ENCODE measurements around the gene KCNIP3. TPM values are rescaled to one million over a fixed set of nuclear protein-coding genes. Genes with fewer than 3 reads are reported as not detected.
"Not testable (repeated sequence)": the region's sequence is repeated elsewhere in the genome, so short reads cannot be mapped to it uniquely, and the experiment has no call there.

Gene KCNIP3
- total RNA-seq: not detected

DNA sequence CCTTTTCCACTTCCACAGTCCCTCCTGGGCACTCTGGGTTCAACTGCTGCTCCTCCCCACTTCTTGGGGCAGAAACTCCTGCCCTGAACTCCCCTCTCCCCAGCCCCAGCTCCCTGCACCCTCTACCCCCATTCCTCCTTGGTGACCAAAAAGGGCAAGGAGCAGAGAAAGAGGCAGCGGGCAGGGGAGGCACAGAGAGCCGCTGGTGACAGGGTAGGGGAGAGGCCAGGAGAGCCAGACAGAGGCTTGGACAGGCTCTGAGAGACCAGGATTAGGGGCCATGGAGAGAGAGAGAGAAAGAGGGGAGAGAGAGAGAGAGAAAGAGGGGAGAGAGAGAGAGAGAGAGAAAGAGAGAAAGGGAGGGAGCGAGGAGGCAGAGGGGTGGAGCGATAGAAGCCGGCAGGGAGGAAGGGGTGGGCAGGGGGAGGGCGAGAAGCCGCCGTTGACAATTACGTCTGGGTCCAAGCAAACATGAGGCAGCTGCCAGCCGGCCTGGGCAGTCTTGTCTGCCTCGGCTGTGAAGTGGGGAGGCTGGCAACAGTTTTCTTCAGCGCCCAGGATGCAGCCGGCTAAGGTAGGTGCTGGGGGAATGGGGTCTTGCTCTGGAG is at the start of gene KCNIP3:
Gene KCNIP3, plus strand, starts transcription at position 468 of the 608 bp plus-strand sequence. Its CDS starts 92 bp downstream, at position 560.
- ChIA-PET CTCF (no interaction called here), POLR2A (no interaction called here)

DNA sequence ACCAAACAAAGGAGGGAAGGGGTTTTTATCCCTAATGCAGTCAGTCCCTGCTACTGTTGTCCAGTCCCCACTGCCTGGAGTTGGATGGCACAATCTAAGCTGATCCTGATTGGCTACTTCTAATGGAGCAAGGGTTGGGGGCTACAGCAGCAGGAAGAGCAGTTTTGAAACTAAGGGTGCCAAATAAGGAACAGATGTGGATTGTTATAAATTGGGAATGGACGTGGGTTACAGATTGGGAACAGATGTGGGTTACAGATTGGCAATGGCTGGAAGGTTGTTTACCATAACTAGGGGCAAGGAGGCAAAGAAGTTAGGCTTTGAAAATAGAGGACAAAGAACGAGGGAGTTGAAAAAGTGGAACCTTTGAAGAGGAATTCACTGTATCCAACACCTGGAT is 38.9 kb upstream of the KCNIP3 start:
- POLR2A ChIA-PET: no interaction called here
- CTCF ChIA-PET: no interaction called here

DNA sequence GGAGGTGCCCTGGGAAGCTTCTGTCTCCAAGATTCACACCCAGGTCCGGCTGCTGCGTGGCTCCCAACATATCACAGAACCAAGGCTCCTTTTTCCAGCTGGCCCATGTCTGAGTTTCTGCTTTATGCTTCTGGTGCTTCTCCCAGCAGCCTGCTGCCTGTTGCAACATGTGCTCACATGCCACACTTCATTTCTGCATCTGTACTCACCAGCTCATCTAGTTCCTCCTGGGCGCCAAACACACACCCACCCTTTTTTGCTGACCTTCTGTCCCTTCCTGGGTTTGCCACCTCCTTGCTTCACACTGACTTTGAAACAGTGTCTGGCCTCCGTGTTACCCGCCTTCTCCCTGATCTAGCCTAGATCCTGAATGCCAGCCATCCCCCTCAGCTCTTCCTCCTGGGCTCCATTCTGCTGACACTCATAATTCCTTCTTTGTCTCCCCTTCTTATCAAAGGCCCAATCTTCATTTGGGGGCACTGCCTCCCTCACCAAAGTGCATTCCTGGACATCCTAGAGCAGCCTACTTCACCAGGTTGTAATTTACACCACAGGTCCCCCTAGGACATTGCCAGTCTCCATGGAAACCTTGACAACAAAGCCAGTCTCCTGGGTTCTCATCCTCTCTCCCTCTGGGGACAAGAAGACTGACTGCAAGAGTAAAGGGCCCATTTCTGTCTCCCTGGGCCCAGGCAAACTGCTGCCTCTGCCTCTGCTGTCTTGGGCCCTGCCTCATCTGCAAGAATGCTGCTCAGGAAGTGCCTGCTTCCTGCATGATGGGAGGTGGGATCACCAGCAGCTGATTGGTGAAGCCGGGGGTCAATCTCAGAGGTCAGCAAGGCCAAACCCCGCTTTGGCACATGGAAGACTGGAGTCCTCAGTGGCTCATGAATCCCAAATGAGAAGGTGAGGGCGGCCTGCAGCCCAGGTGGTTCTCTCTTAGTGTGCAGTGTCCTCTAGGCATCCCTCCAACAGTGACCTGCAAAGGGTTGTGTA is 36.8 kb upstream of the KCNIP3 start:
- CTCF ChIA-PET: no interaction called here
- POLR2A ChIA-PET: no interaction called here

DNA sequence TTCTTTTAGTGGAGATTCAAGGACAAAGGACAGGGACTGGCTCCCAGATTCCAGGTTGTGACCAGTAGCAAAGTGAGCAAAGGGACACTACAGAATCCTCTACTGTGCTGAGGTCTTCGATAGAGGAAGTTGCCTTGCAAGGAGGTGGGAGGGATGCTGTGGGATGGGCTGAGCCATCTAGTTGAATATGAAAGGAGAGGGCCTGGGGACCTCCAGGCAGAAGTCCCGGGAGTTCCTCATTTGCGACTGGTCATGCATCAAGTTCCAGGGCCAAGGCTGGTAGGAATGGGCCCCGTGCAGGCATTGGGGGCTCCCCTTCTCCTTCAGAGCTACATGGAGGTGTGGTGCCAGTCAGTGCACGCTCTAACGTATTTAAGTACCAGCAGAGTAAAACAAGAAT is 35.5 kb upstream of the KCNIP3 start:
- POLR2A ChIA-PET: no interaction called here
- CTCF ChIA-PET: no interaction called here

DNA sequence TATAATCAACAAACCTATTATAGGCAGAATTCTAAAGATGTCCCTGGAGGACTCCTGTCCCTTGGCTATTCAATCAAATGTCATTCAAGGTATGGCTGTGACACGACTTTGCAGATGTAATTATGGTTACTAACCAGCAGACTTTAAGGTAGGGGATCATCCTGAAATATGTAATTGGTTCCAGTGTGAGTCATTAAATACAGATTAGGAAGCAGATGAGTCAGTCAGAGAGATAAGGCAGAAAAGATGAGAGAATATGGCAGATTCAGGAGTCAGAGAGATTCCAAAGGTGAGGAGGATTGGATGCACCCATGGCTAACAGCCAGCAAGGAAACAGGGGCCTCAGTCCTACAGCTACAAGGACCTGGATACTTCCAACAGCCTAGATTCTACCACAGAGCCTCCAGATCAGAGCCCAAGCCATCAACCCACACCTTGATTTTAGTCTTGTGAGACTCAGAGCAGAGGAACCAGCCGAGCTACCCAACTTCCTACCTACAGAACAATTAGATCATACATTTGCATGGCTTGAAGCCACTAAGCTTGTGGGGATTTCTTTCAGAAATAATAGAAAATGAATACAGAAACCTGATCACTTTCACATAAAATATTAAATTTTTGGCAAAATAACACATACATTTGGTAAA is 34.1 kb upstream of the KCNIP3 start:
- POLR2A ChIA-PET: interaction anchor here (0.7 kb wide), 1 partner anchor 254 kb away, joined by 15 read pairs; no protein-coding TSS in a partner anchor
- CTCF ChIA-PET: no interaction called here

DNA sequence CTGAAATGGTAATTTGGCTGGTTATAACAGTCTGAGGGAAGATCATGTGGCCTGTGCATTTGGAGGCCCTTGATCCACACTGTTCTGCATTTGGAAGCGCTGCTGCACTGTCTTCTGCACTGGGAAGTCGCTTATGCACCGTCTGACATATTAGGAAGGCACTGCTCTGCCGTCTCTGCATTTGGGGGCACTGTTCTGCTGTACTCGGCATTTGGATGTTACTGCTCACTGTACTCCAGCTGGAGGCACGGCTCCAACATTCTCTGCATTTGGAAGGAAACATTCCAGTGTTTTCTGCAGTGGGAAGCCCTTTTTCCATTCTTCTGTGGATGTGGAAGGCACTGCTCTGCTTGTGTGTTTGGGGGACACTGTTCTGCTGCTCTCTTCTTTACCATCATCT is 32.5 kb upstream of the KCNIP3 start:
- ChIA-PET CTCF (no interaction called here), POLR2A (no interaction called here)

DNA sequence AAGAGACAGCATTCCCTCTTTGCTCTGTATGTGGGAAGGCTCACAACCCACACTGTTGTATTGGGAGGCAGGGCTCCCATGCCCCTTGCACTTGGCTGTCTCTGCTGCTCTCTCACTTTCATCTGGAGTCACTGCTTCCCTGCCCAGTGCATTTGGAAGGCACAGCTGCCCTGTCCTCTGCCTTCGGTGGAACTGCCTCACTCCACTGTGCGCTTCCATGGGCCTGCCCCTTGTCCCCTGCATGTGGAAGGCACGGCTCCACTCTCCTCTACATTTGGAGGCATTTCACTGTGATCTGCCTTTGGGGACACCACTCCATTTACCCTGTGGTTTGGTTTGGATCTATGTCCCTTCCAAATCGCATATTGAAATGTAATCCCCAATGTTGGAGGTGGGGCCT is 32.0 kb upstream of the KCNIP3 start:
- ChIA-PET POLR2A (no interaction called here), CTCF (no interaction called here)

DNA sequence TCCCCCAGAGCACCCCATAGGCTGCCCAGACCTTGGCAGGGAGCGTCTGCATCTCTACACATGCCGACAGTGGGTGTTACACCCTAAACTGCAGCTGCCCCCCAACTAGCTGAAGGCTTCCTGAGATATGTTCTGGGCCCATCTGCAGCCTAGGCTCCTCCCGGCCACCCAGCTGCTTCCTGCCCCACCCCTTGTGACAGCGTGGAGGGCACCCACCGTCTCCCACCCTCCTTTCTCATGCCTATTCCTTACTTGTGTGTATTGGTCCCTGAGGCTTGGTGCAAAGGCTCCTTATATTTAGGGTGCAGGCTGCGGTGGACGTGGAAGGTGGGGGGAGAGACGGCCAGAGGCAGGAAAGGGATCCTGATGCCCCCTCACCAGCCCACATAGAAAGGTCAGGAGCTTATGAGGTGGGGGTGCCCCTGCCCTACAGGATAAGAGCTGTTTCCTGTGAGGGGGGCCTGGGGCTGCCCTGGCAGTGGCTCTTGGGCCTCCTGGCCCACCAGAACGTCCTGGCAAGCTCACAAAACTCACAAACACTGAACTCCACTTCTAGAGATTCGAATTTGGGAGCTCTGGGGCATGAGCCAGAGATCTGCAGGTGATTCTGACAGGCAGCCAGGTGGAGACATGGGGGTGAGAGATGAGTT is 30.2 kb upstream of the KCNIP3 start:
- CTCF ChIA-PET: no interaction called here
- POLR2A ChIA-PET: no interaction called here

DNA sequence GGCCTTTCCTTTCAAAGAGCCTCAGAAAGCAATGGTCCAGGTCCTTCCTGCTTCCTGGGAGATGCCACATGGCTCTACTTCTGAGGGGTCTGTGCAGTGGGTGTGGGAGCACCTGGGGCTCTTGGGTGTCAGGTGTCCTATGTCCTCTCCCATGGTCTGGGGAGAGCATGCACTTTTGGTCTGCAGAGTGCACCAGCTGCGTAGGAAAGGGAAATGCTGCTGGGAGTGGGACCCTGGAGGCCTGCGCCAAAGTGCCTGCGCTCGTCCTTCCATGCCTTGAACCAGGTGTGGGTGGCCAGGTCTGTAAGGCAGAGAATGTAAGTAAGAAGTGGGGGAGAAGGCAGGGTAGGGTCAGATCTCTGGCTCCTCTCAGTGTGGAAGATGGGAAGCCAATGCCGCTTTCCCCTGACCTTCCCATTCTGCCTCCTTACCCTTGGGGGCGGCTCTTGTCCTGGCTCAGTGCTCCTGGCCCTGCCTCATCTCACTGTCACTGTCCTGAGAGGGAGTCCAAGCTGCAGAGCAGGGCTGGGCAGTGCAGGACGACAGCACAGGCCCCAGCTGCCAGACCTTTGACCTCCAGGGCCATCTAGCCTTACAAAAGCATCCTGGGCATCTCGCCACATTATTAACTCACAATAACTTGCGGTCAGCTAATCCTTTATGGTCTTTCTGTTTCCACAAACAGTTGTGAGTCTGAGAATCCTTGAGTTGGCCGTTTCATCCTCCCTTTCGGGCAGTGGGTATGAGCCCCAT is 29.5 kb upstream of the KCNIP3 start:
- CTCF ChIA-PET: no interaction called here
- POLR2A ChIA-PET: no interaction called here

DNA sequence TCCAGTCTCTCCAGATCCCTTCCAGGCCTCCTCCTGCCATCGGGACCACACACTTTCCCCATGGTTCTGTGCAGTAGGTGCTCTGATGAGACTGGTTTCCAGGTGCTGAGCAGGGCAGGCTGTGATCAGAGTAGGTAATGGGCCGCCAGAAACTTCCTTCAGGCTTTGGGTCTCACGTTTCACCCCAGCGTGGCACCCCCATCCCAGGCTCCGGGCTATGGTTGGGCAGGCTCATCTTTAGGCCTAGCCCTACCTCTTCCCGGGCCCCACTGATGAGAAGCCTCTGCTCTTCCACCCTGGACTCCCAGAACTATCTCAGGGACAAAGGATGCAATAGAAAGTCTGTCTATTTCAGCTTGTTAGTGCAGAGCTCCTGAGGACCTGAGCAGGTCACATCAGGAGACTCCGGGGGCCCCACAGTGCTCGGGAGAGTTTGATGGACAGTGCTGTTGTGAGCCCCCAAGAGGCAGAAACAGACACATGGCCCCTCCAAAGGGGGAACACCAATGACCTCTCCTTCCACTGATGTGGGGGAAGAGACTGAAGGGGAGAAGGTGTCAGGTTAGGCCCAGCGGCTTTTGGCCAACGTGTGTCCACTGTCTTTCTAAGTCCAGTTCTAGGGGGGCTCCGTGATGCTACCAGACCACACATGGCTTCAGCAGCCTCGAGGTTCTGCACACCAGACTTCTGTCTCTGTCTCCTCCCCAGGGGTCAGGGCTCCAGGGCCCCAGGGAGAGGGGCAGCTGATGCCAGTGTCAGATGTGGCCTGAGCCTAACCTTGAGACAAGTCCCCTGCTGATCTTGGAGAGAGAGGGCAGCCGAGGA is 28.7 kb upstream of the KCNIP3 start:
- CTCF ChIA-PET: no interaction called here

DNA sequence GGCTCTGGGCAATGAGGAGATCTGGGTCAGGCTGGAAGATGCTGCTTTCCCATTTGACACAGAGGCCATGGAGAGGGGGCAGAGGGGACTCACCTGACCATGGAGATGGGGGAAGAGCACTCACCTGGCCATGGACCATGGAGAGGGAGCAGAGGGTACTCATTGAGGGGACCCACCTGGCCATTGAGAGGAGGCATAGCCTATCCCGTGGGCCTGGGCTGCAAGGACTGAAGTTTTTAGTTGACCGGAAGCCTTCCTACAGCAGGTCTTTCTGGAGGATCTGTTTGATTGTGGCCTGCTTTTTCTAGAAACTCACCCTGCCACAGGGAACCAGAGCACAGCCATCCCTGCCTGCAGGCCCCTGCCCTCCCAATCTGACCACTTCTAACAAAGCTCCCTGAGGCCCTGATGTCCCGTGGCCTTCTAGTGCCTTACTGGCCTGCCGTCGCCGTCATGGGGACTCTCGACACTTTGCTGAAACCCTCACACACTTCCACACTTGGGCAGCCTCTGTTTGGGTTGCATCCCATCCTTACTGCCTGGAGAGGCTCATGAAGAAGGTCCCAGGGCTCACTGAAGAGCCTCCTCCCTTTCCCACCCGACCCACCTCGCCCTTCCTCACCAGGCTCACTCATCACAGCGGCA is 28.0 kb upstream of the KCNIP3 start:
- ChIA-PET POLR2A (no interaction called here), CTCF (no interaction called here)

More for the DNA sequence above, 28.7 kb upstream of the KCNIP3 start:
- POLR2A ChIA-PET: no interaction called here

DNA sequence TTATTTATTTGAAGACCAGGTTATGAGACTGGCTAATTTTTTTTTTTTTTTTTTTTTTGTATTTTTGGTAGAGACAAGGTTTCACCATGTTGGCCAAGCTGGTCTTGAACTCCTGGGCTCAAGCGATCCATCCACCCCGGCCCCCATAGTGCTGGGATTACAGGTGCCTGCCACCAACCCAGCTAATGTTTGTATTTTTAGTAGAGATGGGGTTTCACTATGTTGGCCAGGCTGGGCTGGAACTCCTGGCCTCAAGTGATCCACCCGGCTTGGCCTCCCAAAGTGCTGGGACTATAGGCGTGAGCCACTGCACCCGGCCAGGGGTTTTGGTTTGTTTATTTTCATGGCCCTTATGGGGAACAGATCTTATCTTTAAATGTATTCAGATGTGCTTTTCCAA is 27.4 kb upstream of the KCNIP3 start:
- POLR2A ChIA-PET, CTCF ChIA-PET: not testable (repeated sequence)

DNA sequence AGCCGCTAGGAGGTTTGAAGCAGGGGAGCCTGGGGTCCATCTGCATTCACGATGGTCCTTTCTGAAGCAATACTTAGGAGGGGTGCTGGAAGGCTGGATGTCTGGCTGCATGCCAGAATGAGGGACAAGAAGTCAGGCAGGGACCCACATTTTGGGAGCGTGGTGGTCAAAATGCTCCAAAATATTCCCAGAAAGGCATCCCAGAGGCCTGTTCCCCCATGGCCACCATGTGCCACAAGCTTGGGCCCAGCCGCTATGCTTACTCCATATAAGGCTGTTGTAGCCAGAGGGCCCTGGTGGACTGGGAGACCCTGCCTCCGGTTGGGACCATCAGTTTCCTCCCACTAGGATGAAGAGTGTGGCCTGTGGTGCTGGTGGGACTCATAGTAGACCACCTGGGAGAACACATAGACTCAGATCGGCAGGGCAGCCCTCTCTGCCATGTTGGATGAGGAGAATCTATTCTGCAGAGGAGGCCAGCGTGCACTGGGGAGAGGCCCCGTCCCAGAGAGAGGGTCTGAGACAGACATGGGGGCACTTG is 26.5 kb upstream of the KCNIP3 start:
- ChIA-PET CTCF (no interaction called here), POLR2A (no interaction called here)

DNA sequence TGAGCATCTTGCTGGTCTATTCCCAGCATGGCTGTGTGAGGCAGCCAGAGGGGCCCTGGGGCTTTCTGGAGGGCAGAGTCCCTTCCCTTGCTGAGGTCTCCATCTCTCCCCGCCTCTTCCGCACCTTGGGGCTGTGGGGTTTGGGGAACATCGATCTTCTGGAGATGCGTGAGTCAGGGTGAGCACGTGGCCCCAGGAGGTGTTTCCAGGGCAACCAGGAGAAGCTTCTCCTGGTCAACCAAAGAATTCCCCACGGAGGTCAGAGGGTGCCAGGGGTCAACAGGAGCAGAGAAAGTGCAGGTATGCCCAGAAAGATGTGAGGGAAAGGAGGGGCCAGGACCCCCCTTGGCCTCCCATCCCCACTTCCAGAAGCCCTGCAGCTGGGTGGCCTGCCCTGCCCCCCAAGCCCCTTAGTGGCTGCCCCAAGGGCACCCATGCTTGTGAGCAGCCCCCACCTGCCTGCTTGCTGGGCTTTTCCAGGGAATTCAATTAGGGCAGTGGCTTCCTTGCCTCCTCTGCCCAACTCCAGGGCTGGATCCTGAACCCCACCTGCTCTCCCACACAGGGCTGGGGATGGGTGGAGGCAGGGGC is 25.7 kb upstream of the KCNIP3 start:
- ChIA-PET CTCF (no interaction called here), POLR2A (no interaction called here)

DNA sequence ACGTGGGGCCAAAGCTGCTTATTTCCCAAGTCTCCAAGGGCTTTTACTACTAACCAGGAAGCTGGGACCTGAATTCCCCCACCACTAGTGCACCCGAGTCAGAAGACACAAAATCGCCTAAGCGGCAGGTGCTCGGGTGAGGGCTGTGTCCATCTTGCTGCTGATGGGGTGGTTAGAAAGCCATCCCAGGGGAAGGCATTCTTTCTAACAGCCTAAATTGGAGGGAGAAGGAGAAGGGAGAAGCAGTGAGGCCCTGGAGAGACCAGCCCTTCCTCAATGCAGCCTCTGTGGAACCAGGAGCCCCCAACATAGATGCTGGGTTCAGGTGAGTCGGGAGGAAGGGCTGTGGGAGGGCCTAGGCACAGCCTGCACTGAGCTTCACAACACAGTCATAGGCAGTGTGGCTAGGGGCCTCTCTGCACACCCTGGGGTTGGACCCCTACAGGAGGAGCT is 24.8 kb upstream of the KCNIP3 start:
- POLR2A ChIA-PET: no interaction called here
- CTCF ChIA-PET: no interaction called here

DNA sequence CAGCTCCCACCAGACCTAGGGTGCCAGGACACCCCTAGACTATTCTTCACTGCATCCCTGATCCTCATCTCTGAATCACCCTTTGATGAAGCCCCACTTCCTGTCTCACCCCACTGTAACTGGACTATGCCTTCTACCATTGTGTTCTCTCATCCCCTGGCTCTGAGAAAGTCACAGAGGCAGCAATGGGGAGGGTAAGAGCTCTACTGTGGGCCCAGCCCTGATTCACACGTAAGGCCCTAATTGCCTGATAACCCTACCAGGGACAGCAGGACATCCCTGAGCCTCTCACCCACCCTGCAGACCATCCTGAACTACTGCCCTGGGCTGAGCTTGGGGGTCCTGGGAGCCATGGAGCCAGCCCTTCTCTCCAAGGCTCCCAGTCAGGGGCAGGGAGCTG is 24.4 kb upstream of the KCNIP3 start:
- CTCF ChIA-PET: no interaction called here
- POLR2A ChIA-PET: no interaction called here

DNA sequence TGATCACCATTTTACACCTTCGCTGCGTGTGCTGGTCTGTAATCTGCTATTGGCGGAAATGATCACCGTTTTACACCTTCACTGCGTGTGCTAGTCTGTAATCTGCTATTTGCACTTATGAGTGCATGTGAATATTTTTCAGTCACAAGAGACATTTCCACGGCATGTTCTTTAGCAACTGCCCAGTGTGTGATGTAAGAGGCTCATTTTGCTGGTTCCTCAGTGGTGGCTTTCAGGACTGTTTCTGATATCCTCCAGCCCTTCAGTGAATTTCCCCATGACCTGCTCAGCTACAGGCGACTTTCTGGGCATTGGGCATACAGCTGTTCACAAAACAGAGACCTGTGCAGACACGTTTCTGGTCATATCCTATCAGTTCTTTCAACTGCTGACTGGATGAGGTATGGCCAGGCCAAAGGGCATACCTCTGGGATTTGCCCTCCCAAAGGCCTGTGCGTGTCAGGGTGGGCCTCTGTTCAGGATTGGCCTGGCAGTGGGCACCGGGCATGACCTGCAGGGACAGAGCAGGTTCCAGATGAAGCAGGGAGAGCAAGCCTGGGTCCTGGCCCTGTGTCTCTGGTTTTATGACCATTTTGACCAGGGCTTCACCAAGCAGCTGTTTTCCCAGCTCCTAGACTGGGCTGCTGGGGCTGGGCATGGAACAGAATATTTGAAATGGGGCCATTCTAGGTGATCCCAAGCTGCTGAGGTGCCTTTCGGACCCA is 23.4 kb upstream of the KCNIP3 start:
- ChIA-PET POLR2A (no interaction called here), CTCF (no interaction called here)

Measured in activated CD8-positive, alpha-beta memory T cell treated with anti-CD3 and anti-CD28 coated beads for 36 hours (primary cell).